ENCODE results near the gene MMADHC. TPM values are rescaled to one million over a fixed set of nuclear protein-coding genes. Genes with fewer than 3 reads are reported as not detected.

Gene MMADHC
- polyA plus RNA-seq, 1 donor (not counting 4 experiments of a cell fraction or from before 2014, with no cell fraction given), result 140 TPM

DNA sequence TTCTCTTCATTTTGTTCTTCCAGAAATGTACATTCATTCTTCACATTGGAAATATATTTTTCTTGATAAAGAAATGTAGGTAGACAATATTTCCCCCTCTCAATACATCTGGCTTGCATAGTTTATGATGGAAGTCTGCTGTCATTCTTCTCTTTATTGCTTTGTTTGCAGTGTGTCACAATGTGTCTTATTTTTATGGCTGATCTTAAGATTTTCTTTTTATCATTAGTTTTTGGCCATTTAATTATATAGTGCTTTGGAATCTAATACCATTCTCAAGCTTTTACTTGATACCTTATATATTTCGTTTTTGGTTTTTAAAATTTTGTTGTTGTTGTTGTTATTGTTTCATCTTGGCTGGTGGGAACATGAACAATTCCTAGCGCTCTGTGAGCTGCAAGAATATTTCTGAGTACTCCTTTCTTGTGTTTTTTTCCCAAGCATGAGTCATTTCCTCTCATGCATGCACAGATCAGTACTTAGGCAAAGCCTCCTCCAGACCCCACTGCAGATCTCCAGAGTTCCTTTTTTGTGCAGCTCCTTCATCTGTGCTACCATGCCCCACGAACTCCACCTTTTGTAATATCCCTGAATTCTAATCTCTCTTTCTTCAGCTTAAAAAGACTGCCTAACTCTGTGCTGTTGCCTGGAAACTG, 13.7 kb upstream of the MMADHC start:
- H3K4me3 ChIP-seq (ENCODE audit: control insufficient read depth in 2 of 3, extremely low read depth in 1 of 3, insufficient read depth in 2 of 3, low read depth in 1 of 3, low read length in 3 of 3), result no peak overlapping the region
- H3K27me3 ChIP-seq (ENCODE audit: control insufficient read depth, extremely low read depth, insufficient read depth, low read length), result no peaks in the 10 kb centered on the region
- no peaks in the 10 kb centered on the region for H3K79me2 ChIP-seq (ENCODE audit: control insufficient read depth, insufficient read depth, low read length)
- no peaks in the 10 kb centered on the region for H4K20me1 ChIP-seq (ENCODE audit: control insufficient read depth, extremely low read depth, insufficient read depth, low read length)
- peaks cover 14% of the 10 kb centered on the region for H3K4me1 ChIP-seq (ENCODE audit: control insufficient read depth, extremely low read depth, insufficient read depth, low read length)
- TF ChIP-seq EZH2 (IDR thresholded peaks at IDR 0.05; ENCODE audit: low read length), result no peak
- H3K27ac ChIP-seq (ENCODE audit: control insufficient read depth, insufficient read depth, low read length), result no peak overlapping the region
- DNase-seq (ENCODE audit: low read depth, low spot score), result no peak
- peak; percentile 52 for FAIRE-seq
- H3K36me3 ChIP-seq (ENCODE audit: control insufficient read depth in 2 of 2, extremely low read depth in 1 of 2, insufficient read depth in 2 of 2, low read length in 2 of 2), result no peaks in the 10 kb centered on the region
- no peak overlapping the region for H3K9ac ChIP-seq (ENCODE audit: control insufficient read depth, extremely low read depth, insufficient read depth, low read length)
- H3K9me1 ChIP-seq (ENCODE audit: control insufficient read depth, extremely low read depth, insufficient read depth, low read length), result no peaks in the 10 kb centered on the region
- H2AFZ ChIP-seq (ENCODE audit: control insufficient read depth, low read length), result no peak overlapping the region
- H3K4me2 ChIP-seq (ENCODE audit: control insufficient read depth, extremely low read depth, insufficient read depth, low read depth, low read length), result no peak overlapping the region
- dilution Hi-C loops (cut with MboI; ENCODE audit: extremely low pct_ligation_motif_present, low sequenced_read_pairs), result no loop called here
- no peaks in the 10 kb centered on the region for H3K9me3 ChIP-seq (ENCODE audit: control insufficient read depth, low read depth, low read length)

DNA sequence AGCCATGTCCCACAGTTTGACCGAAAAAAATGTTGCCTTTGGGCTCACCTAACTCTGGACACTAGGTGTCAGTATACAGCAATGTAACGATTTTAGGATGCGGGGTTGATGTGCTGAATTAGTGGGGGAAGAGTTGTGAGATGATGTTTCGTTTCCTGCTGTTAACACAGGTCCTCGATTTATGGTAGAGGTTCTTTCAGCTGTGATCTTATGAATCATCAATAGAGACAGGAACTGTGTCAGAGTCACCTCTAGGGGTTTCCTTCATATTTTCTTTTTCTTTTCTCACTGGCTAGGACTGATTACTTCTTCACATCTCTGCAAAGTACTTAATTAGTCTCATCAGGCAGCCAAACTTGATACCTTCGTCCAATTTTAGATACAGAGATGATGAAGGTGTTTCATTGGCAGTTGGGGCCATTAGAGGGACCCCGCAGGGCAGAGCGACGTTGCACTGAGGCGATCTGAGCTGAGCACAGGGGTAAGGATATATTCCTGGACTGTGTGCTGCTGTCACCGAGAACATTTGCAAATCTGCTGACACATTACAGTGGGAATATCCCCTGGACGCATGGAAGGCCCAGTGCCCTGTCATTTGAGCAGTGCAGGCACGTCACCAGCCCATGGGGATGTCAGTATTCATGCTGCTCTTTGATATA, 10.2 kb upstream of the MMADHC start:
- Histone ChIP-seq H3K79me2 (ENCODE audit: control insufficient read depth, insufficient read depth, low read length) (no peaks in the 10 kb centered on the region), H2AFZ (ENCODE audit: control insufficient read depth, low read length) (peak overlapping the region; percentile 72), H3K4me1 (ENCODE audit: control insufficient read depth, extremely low read depth, insufficient read depth, low read length) (peaks cover 22% of the 10 kb centered on the region), H3K9ac (ENCODE audit: control insufficient read depth, extremely low read depth, insufficient read depth, low read length) (no peak overlapping the region), H3K4me3 (ENCODE audit: control insufficient read depth in 2 of 3, extremely low read depth in 1 of 3, insufficient read depth in 2 of 3, low read depth in 1 of 3, low read length in 3 of 3) (no peak overlapping the region), H3K9me3 (ENCODE audit: control insufficient read depth, low read depth, low read length) (no peaks in the 10 kb centered on the region), H3K4me2 (ENCODE audit: control insufficient read depth, extremely low read depth, insufficient read depth, low read depth, low read length) (peak overlapping the region; percentile 49), H4K20me1 (ENCODE audit: control insufficient read depth, extremely low read depth, insufficient read depth, low read length) (no peaks in the 10 kb centered on the region), H3K36me3 (ENCODE audit: control insufficient read depth in 2 of 2, extremely low read depth in 1 of 2, insufficient read depth in 2 of 2, low read length in 2 of 2) (no peaks in the 10 kb centered on the region), H3K9me1 (ENCODE audit: control insufficient read depth, extremely low read depth, insufficient read depth, low read length) (no peaks in the 10 kb centered on the region), H3K27me3 (ENCODE audit: control insufficient read depth, extremely low read depth, insufficient read depth, low read length) (no peaks in the 10 kb centered on the region), H3K27ac (ENCODE audit: control insufficient read depth, insufficient read depth, low read length) (peak overlapping the region; percentile 33)
- TF ChIP-seq, protein P1, sequence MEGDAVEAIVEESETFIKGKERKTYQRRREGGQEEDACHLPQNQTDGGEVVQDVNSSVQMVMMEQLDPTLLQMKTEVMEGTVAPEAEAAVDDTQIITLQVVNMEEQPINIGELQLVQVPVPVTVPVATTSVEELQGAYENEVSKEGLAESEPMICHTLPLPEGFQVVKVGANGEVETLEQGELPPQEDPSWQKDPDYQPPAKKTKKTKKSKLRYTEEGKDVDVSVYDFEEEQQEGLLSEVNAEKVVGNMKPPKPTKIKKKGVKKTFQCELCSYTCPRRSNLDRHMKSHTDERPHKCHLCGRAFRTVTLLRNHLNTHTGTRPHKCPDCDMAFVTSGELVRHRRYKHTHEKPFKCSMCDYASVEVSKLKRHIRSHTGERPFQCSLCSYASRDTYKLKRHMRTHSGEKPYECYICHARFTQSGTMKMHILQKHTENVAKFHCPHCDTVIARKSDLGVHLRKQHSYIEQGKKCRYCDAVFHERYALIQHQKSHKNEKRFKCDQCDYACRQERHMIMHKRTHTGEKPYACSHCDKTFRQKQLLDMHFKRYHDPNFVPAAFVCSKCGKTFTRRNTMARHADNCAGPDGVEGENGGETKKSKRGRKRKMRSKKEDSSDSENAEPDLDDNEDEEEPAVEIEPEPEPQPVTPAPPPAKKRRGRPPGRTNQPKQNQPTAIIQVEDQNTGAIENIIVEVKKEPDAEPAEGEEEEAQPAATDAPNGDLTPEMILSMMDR (optimal IDR thresholded peaks at IDR 0.05 in 1 of 3, IDR thresholded peaks at IDR 0.05 in 1 of 3, conservative IDR thresholded peaks at IDR 0.05 in 1 of 3; ENCODE audit: extremely low read depth in 1 of 3, insufficient read depth in 2 of 3, low read length in 3 of 3), result peak; percentile 76 to 92 (median 90)
- TF ChIP-seq EZH2 (IDR thresholded peaks at IDR 0.05; ENCODE audit: low read length), result no peak
- DNase-seq (ENCODE audit: low read depth, low spot score), result peak; percentile 71
- FAIRE-seq, result peak; percentile 99
- dilution Hi-C loops (cut with MboI; ENCODE audit: extremely low pct_ligation_motif_present, low sequenced_read_pairs), result no loop called here

Measured in keratinocyte (primary cell).